HG03095 (cell line): Measurements from ENCODE around the gene CFAP52.
"Not testable (repeated sequence)": the region's sequence is repeated elsewhere in the genome, so short reads cannot be mapped to it uniquely, and the experiment has no call there.

Experiments
- ATAC-seq: cut with Tn5 transposase; IDR thresholded peaks from one replicate; pipeline ENCODE4 v1.9.1; 2021; ENCODE audit warnings: moderate library complexity; ENCODE audit not compliant: unreplicated experiment

The CFAP52 gene

GRCh38 chr17:9644910-9645751, 68.7 kb downstream of the CFAP52 start, which contains the start of gene USP43:
Gene USP43 (plus strand): TSS chr17:9645517. CDS start chr17:9645633, 116 bp downstream.
- ATAC-seq: no peak

- no peak for ATAC-seq
Observed at GRCh38 chr17:9645851-9646545, 69.6 kb downstream of the CFAP52 start.

GRCh38 chr17:9646546-9646885, 70.1 kb downstream of the CFAP52 start:
- ATAC-seq: no peak

DNA sequence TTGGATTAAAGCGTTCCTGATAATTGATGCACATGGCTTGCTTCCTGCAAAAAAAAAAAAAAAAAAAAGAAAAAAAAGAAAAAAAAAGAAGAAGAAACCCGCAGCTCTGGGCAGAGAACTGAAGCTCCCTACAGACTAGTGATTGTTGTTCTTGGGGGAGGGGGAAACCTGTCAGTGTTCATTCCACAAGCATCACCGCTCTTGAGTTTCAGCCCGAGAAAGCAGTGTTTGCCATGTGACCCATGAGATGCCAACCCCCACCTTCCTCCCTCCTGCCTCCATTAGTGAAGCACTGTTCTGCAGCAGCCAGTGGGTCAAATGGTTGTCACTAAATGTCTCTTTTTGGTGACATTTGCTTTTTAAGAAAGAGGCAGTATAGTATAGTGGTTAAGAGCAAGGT, 70.6 kb downstream of the CFAP52 start:
- no peak for ATAC-seq

DNA sequence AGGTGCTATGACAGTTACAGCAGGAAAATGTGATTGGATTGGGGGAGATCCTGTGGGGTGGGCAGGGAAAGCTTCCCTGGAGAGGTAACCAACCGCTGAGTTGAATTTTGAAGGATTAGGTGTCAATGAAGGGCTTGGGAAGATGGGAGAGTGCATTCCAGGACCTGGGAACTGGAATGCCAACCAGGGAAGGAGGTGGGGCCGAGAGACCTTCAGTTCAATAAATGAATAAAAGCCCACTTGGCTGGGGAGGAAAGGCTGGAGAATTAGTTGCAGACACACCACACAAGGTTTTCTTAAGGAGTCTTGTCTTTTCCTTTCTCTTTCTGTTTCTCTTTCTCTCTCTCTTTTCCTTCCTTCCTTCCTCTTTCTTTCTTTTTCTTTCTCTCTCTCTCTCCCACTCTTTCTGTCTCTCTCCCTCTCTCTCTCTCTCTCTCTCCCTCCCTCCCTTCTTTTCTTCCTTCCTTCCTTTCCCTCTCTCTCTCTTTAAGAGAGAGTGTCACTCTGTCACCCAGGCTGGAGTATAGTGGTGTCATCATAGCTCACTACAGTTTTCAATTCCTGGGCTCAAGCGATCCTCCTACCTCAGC, 72.2 kb downstream of the CFAP52 start:
- ATAC-seq: no peak

DNA sequence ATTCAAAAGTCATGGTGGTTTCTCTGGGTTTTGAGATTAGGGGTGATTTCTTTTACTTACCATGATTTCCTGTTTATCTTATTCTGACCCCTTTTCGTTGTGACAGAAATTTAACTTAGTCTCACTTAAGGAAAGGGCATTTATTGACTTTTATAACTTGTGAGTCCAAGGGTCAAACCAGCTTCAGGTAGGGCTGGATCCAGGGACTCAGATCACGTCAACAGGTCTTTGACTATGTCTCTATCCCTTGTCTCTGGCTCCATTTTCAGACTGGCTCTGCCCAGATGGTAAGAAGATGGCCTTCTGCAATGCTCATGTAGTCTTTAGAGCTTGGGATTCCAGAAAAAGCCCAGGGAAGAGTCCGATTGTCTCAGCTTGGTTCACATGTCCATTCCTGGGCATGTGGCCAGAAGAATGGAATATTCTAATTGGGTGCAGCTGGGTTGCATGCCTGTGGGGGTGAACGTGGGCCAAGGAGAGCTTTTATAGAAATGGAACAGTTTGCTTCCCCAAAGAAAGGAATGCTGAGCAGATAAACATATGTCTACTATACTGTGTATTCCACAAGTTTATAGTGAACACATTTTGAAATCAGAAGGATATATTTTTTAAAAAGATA, 82.3 kb downstream of the CFAP52 start:
- ATAC-seq: no peak

- no peak for ATAC-seq
Observed at GRCh38 chr17:9661027-9661426, 84.6 kb downstream of the CFAP52 start.

DNA sequence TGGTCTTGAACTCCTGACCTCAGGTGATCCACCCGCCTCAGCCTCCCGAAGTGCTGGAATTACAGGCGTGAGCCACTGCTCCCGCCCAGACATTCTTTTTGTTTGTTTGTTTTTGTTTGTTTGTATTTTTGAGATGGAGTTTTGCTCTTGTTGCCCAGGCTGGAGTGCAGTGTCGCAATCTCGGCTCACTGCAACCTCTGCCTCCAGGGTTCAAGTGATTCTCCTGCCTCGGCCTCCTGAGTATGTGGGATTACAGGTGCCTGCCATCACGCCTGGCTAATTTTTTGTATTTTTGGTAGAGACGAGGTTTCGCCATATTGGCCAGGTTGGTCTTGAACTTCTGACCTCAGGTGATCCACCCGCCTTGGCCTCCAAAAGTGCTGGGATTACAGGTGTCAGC, 87.1 kb downstream of the CFAP52 start:
- ATAC-seq: not testable (repeated sequence)

- no peak for ATAC-seq
Observed at GRCh38 chr17:9666461-9667050, 90.1 kb downstream of the CFAP52 start.

- ATAC-seq: no peak
Observed at GRCh38 chr17:9668517-9668916, 92.1 kb downstream of the CFAP52 start.

DNA sequence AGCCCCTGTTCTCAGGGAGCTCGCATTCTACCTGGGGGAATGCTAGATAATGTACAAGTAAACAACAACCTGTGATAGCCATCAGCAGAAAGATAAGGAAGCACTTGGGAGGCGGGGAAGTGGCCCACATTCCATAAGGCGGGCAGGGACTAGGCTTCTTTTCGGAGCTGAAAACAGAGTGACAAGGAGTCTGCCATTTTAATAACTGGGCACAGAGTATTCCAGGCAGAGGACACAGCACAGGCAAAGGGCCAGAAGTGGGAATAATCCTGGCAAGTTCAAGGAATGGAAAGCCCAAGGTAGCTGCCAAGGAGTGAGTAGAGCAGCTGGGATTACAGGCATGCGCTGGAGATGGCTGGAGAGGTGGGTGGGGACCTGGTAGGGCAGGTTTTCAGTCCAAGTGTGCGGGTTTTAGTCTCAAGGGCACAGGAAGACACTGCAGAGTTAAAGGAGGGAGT, 93.1 kb downstream of the CFAP52 start:
- no peak for ATAC-seq

DNA sequence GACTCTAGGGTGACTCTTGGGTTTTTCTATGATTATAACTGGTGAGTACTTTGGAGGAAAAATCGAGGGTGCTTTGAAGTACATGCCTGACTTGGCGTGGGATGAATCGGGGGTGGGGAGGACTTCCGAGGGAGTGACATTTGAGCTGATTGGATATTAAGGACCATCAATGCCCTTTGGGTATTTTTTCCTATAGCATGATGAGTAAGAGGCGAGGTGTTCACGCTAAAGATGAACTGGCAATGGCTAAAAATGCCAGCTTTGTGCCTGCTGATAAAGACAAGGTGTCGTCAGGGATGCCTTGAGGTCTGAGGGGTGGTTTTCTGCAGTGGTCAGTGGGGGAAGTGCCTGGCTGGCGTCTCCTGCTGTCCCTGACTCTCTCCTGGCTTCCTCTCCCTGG, 94.2 kb downstream of the CFAP52 start:
- ATAC-seq: no peak

DNA sequence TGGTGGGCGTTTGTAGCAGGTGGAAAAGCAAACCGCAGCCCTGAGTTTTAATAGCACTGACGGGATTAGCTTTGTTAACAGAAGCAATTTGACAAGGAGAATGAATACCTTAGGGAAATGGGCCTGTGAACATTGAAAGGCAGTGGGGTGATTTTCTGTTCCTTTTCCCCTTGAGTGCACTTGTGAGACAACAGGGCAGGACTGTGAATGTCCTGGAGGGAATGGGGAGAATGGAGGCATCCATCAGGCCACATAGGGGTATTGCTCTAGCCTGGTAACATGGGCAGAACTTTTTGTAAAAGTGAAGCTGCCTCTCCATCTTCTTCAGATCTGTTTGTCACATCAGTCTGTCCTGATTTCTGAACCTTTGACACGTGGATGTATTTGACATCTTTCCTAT, 95.1 kb downstream of the CFAP52 start:
- ATAC-seq: no peak

- ATAC-seq: no peak
Observed at GRCh38 chr17:9672266-9672665, 95.8 kb downstream of the CFAP52 start.

DNA sequence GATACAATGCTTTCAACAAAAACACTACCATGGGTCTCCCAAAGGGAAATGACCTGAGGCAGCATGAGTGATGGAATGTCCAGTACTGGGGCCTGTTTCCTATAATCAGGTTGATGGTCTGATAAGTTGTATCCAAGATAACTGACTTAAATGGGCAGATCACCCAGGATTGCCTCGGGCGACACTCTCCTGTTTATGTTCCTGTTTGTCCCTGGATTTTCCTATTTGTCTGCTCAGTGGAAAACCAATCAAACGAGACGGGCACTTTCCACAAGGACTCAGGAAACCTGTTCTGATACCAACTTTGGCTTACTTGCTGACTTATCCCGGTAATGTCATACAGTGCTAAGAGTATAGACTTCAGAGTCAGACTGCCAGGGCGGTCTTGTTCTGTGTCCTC, 96.2 kb downstream of the CFAP52 start:
- no peak for ATAC-seq

- no peak for ATAC-seq
Observed at GRCh38 chr17:9676084-9676483, 99.6 kb downstream of the CFAP52 start.

DNA sequence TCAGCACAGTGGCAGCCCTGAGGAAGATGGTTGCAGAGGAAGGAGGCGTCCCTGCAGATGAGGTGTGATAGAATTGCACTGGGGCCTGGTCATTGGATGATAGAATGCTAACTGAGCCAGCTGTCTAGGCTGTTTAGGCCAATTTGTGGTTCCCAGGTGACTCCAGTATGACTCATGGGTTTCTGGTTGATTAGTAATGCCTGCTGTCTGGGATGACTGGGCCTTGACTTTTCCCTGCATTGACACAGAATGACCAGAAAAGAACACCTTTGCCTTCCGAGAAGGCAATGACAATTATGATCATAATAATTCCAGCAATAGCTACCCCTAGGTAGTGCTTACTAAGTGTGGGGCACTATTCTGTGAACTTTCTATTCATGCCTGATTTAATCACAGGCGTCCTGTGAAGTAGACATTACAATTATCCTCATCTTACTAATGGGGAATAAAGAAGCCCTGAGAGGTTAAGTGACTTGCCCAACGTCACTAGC, 100.4 kb downstream of the CFAP52 start:
- no peak for ATAC-seq

DNA sequence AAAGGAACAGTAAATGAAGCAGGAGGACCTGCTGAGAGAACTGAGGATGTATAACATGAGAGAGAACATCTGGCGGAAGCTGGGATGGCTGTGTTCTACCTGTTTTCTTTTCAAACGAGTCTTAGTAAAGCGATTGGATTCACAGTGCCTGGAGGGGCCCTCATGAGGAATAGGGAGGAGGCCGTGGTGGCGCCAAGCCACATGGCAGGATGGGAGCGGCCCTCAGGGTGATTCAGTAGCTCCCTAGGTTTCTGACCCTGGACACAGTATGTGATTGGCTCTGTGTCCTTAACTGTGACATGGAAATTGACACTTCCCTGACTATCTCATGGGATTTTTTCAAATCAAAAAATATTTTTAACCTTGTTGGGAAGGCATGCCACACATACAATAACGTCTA, 101.0 kb downstream of the CFAP52 start:
- no peak for ATAC-seq

DNA sequence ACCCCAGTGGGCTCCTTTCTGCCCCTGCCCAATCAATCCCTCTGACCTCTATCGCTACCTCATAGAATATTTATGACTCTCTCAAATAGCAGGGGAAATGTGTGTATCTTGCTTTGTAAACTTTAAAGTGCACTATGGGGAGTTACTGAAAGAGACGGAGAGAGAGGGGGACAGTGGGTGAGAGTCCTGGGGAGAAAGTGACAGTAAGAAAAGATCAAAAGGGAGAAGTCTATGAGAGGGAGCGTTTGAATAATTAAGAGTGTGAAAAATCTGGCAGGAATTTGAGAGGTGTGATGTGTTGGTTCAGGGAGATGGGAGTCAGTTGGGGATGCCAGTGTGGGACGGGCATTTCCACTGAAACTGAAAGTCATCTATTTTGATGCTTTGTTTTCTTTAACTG, 101.5 kb downstream of the CFAP52 start:
- ATAC-seq: no peak

GRCh38 chr17:9684955-9685621, 108.6 kb downstream of the CFAP52 start:
- no peak for ATAC-seq
